Smooth muscle cell (in vitro differentiated cells): ENCODE results near the gene RAD51B. TPM values are rescaled to one million over a fixed set of nuclear protein-coding genes. Genes with fewer than 3 reads are reported as not detected.

Source experiments
- DNase-seq: peaks from one replicate; lab custom pipeline; 2025; ENCODE audit not compliant: unreplicated experiment; lab: John Stamatoyannopoulos, UW
- H2AFZ ChIP-seq: fragments of 200-600 bp; sonication (generic); 2 replicates; pipeline ENCODE4 v1.6.0; 2016; ENCODE audit warnings: antibody characterized with exemption, low read depth, mild to moderate bottlenecking
- H3F3A ChIP-seq: fragments of 200-600 bp; sonication (generic); 2 replicates; pipeline ENCODE4 v1.6.0; 2017; ENCODE audit warnings: antibody characterized with exemption, low read depth
- H3K27ac ChIP-seq: fragments of 200-600 bp; sonication (generic); 2 replicates; pipeline ENCODE4 v1.5.1; 2016; ENCODE audit warnings: low read depth, mild to moderate bottlenecking
- H3K27me3 ChIP-seq: fragments of 200-600 bp; sonication (generic); 2 replicates; pipeline ENCODE4 v1.6.1; 2016; ENCODE audit warnings: low read depth, mild to moderate bottlenecking
- H3K36me3 ChIP-seq: fragments of 200-600 bp; sonication (generic); 2 replicates; pipeline ENCODE4 v1.5.1; 2016; ENCODE audit warnings: low read depth
- H3K4me1 ChIP-seq: fragments of 200-600 bp; sonication (generic); 2 replicates; pipeline ENCODE4 v1.5.1; 2016; ENCODE audit warnings: low read depth
- H3K4me2 ChIP-seq: fragments of 200-600 bp; sonication (generic); 2 replicates; pipeline ENCODE4 v1.6.0; 2016; ENCODE audit warnings: mild to moderate bottlenecking
- H3K4me3 ChIP-seq: fragments of 200-600 bp; sonication (generic); 2 replicates; pipeline ENCODE4 v1.5.1; 2016; ENCODE audit warnings: mild to moderate bottlenecking
- H3K79me2 ChIP-seq: fragments of 200-600 bp; sonication (generic); 2 replicates; pipeline ENCODE4 v1.6.0; 2016; ENCODE audit warnings: low read depth, mild to moderate bottlenecking
- H3K9ac ChIP-seq: fragments of 200-600 bp; sonication (generic); 2 replicates; pipeline ENCODE4 v1.6.0; 2016; ENCODE audit warnings: low read depth
- H3K9me3 ChIP-seq: fragments of 200-600 bp; sonication (generic); replicated peaks from 2 replicates; pipeline ENCODE4 v1.5.1; 2016; ENCODE audit warnings: low read depth
- H4K20me1 ChIP-seq: fragments of 200-600 bp; sonication (generic); 2 replicates; pipeline ENCODE4 v1.6.0; 2016; ENCODE audit warnings: low read depth
- WGBS: methylation state at CpG from one replicate; pipeline ENCODE4 v1.1.7; 2016; ENCODE audit warnings: low lambda C conversion rate; 5-methylcytosine and 5-hydroxymethylcytosine counted together
- polyA plus RNA-seq: library from polyadenylated mRNA; unstranded; fragments of >200 nt; fragmentation: Nextera tagmentation; extraction: Ambion mirVana; gene quantifications from 2 replicates; pipeline ENCODE4 v1.2.1, GENCODE V29; 2016
- total RNA-seq: library from RNA; depleted of rRNA; stranded (reverse); fragments of >200 nt; gene quantifications from 2 replicates; pipeline ENCODE4 v1.2.3, GENCODE V29; 2014
- TF ChIP-seq, protein P1 (sequence below): fragments of 200-600 bp; sonication (generic); IDR thresholded peaks from 2 replicates; pipeline ENCODE4 v1.5.1; 2017; ENCODE audit warnings: borderline replicate concordance, mild to moderate bottlenecking, antibody characterized with exemption; ENCODE audit not compliant: insufficient read depth, poor library complexity, severe bottlenecking

The RAD51B gene
- total and polyA plus RNA-seq, 2 experiments from 2014 or later: 4.6 to 5.3 TPM

GRCh38 chr14:68370057-68370360, 550.4 kb downstream of the RAD51B start:
- peaks cover 43% of the 10 kb centered on the region for H3K4me1 ChIP-seq
- TF ChIP-seq, protein P1, sequence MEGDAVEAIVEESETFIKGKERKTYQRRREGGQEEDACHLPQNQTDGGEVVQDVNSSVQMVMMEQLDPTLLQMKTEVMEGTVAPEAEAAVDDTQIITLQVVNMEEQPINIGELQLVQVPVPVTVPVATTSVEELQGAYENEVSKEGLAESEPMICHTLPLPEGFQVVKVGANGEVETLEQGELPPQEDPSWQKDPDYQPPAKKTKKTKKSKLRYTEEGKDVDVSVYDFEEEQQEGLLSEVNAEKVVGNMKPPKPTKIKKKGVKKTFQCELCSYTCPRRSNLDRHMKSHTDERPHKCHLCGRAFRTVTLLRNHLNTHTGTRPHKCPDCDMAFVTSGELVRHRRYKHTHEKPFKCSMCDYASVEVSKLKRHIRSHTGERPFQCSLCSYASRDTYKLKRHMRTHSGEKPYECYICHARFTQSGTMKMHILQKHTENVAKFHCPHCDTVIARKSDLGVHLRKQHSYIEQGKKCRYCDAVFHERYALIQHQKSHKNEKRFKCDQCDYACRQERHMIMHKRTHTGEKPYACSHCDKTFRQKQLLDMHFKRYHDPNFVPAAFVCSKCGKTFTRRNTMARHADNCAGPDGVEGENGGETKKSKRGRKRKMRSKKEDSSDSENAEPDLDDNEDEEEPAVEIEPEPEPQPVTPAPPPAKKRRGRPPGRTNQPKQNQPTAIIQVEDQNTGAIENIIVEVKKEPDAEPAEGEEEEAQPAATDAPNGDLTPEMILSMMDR: no peak

DNA sequence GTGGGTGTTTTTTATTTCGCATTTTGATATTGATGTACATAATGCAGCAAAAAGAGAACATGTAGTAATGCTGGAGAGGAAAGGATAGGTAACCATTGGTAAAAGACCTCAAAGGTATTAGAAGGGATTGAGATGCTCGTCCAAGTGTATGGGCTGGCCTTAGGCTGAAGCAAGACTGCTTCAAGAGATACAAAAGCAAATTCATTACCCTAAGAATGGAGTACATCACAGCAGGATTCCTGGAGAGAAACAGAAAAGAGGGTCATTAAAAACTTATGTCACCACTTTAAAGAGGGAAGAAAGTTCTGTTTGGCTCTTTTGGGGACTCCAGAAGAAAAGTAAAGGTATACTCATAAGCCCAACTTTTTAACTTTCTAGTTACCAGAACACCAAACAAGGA, 552.8 kb downstream of the RAD51B start:
- Histone ChIP-seq H3K79me2 (no peaks in the 10 kb centered on the region), H3K4me3 (no peak overlapping the region), H4K20me1 (no peaks in the 10 kb centered on the region), H3K4me2 (no peak overlapping the region), H3F3A (peaks cover 12% of the 10 kb centered on the region), H2AFZ (no peak overlapping the region), H3K36me3 (no peaks in the 10 kb centered on the region), H3K27me3 (no peaks in the 10 kb centered on the region), H3K4me1 (peaks cover 30% of the 10 kb centered on the region), H3K9ac (no peak overlapping the region), H3K27ac (no peak overlapping the region), H3K9me3 (no peaks in the 10 kb centered on the region)
- TF ChIP-seq, protein P1: no peak
- WGBS: 80% methylated on average over 2 of the region's 2 CpGs
- DNase-seq: no peak

More at GRCh38 chr14:68370057-68370360, 550.4 kb downstream of the RAD51B start:
- no peak for DNase-seq
- H3K27ac ChIP-seq: peak overlapping the region; percentile 58
- no peaks in the 10 kb centered on the region for H3K36me3 ChIP-seq
- H3K4me2 ChIP-seq: peak overlapping the region; percentile 52
- H4K20me1 ChIP-seq: no peaks in the 10 kb centered on the region
- no peak overlapping the region for H3K9ac ChIP-seq
- no peaks in the 10 kb centered on the region for H3K27me3 ChIP-seq
- H3F3A ChIP-seq: peaks cover 7% of the 10 kb centered on the region
- H3K9me3 ChIP-seq: no peaks in the 10 kb centered on the region
- no peak overlapping the region for H3K4me3 ChIP-seq
- no peak overlapping the region for H2AFZ ChIP-seq
- no peaks in the 10 kb centered on the region for H3K79me2 ChIP-seq

- 93% methylated on average over 2 of the region's 2 CpGs for WGBS
Observed at GRCh38 chr14:68373124-68373646, 553.6 kb downstream of the RAD51B start.

More at GRCh38 chr14:68373124-68373646, 553.6 kb downstream of the RAD51B start:
- Histone ChIP-seq H3K27me3 (no peaks in the 10 kb centered on the region), H4K20me1 (no peaks in the 10 kb centered on the region), H3K9me3 (no peaks in the 10 kb centered on the region), H3K79me2 (no peaks in the 10 kb centered on the region), H3K4me3 (no peak overlapping the region), H3K36me3 (no peaks in the 10 kb centered on the region), H3K27ac (no peak overlapping the region), H3K4me2 (no peak overlapping the region), H3F3A (peaks cover 13% of the 10 kb centered on the region), H2AFZ (no peak overlapping the region), H3K9ac (no peak overlapping the region), H3K4me1 (peaks cover 30% of the 10 kb centered on the region)
- no peak for DNase-seq
- TF ChIP-seq, protein P1: no peak
